ENCODE measurements around the gene EPB41L4A. TPM values are rescaled to one million over a fixed set of nuclear protein-coding genes. Genes with fewer than 3 reads are reported as not detected.

The EPB41L4A gene
- total RNA-seq, 3 donors from 2014 or later, result 22.0 to 25.9 (median 22.6) TPM

DNA sequence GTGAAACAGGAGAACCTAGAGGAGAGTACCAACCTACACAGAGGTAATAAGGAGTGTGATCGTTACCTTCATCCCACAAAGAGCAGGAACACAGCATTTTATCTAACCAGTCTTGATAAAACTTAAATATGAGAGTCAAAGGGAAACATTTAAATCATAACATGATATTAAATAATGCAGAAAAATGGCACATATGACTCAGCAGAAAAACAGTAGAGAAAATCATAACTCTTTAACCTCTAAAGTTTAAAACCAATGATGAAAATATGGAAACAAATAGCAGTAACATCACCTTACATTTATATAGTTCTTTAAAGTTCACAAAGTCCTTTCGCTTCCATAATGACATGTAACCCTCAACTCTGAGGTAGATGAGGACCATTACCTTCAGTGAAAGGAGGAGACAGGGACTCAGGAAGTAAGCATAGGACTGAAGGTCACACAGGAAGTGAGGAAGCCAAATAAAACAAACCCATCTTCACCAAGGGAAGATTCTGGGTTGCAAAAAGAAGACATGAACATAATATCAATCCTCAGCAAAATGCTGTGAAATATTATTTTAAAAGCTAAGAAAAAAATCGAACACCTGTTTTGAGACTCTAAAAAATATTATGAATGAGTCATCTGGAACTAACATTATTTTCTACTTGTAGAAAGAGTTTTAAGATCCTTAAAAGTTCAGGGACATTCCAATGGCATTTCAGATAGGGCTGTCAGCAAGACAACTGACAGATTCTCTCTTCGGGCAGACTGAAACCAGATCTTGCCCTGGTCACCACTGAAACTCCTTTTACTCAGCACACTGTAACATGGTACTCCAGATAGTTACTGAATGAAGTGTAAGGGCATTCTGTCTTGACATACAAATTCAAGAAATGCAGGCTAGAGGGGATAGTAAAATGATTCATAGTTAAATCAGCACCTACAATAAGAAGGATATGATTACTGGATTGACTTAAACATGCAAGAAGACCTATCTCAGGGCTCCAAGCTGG is 148.5 kb downstream of the EPB41L4A start:
- no peaks in the 10 kb centered on the region for H3K4me1 ChIP-seq
- intact Hi-C loops (cut with DNase I; ENCODE audit: low total_unique reads), result no loop called here
- TF ChIP-seq POLR2A (IDR thresholded peaks at IDR 0.05), result no peak

GRCh38 chr5:112267231-112267630 is 151.8 kb downstream of the EPB41L4A start:
- H3K27me3 ChIP-seq, result no peaks in the 10 kb centered on the region
- intact Hi-C loops (cut with DNase I; ENCODE audit: low total_unique reads), result no loop called here
- no peaks in the 10 kb centered on the region for H3K4me1 ChIP-seq
- no peak overlapping the region for H3K4me3 ChIP-seq
- no peak overlapping the region for H3K27ac ChIP-seq
- TF ChIP-seq CTCF (IDR thresholded peaks at IDR 0.05) (no peak), POLR2AphosphoS5 (IDR thresholded peaks at IDR 0.05) (no peak), POLR2A (IDR thresholded peaks at IDR 0.05) (no peak)
- no peaks in the 10 kb centered on the region for H3K36me3 ChIP-seq
- no peak for DNase-seq (ENCODE audit: low spot score in 2 of 2)
- no peaks in the 10 kb centered on the region for H3K9me3 ChIP-seq

More for the DNA sequence above, 148.5 kb downstream of the EPB41L4A start:
- Histone ChIP-seq H3K36me3 (no peaks in the 10 kb centered on the region), H3K9me3 (no peaks in the 10 kb centered on the region), H3K27me3 (no peaks in the 10 kb centered on the region), H3K27ac (no peak overlapping the region), H3K4me3 (no peak overlapping the region)
- no peak for DNase-seq (ENCODE audit: low spot score in 2 of 2)

- intact Hi-C loops (cut with DNase I; ENCODE audit: low total_unique reads), result no loop called here
- TF ChIP-seq CTCF (IDR thresholded peaks at IDR 0.05) (no peak), POLR2AphosphoS5 (IDR thresholded peaks at IDR 0.05) (no peak), POLR2A (IDR thresholded peaks at IDR 0.05) (no peak)
- no peaks in the 10 kb centered on the region for H3K27me3 ChIP-seq
- H3K27ac ChIP-seq, result no peak overlapping the region
- H3K36me3 ChIP-seq, result no peaks in the 10 kb centered on the region
- no peaks in the 10 kb centered on the region for H3K4me1 ChIP-seq
- DNase-seq (ENCODE audit: low spot score in 2 of 2), result no peak
- no peak overlapping the region for H3K4me3 ChIP-seq
- H3K9me3 ChIP-seq, result no peaks in the 10 kb centered on the region
Measured at GRCh38 chr5:112264666-112265065, 154.4 kb downstream of the EPB41L4A start.

- no peaks in the 10 kb centered on the region for H3K4me1 ChIP-seq
- intact Hi-C loops (cut with DNase I; ENCODE audit: low total_unique reads), result no loop called here
- no peak for DNase-seq (ENCODE audit: low spot score in 2 of 2)
- no peak overlapping the region for H3K4me3 ChIP-seq
- H3K36me3 ChIP-seq, result no peaks in the 10 kb centered on the region
- TF ChIP-seq CTCF (IDR thresholded peaks at IDR 0.05) (no peak), POLR2AphosphoS5 (IDR thresholded peaks at IDR 0.05) (no peak), POLR2A (IDR thresholded peaks at IDR 0.05) (no peak)
- H3K27me3 ChIP-seq, result no peaks in the 10 kb centered on the region
- no peaks in the 10 kb centered on the region for H3K9me3 ChIP-seq
- no peak overlapping the region for H3K27ac ChIP-seq
Measured at GRCh38 chr5:112264151-112264550, 154.9 kb downstream of the EPB41L4A start.

DNA sequence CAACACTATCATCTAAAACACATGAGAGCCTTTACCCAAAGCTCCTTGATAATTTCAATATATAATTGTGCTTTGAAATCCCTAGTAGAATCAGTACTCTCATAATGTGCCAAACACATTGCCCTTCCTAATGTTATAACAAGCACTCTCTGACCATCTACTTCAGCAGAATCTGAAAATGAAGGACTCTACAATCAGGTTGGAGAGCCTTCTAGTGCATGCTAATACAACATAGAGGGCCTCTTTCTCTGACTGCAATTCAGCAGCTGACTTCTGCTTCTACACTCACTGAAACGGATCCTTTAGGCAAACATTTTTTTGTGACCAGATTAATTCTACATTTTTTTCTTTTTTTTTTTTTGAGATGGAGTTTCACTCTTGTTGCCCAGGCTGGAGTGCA is 155.6 kb downstream of the EPB41L4A start:
- Histone ChIP-seq H3K36me3 (no peaks in the 10 kb centered on the region), H3K9me3 (no peaks in the 10 kb centered on the region), H3K27ac (no peak overlapping the region), H3K4me3 (no peak overlapping the region), H3K27me3 (no peaks in the 10 kb centered on the region), H3K4me1 (no peaks in the 10 kb centered on the region)
- no peak for TF ChIP-seq POLR2A (IDR thresholded peaks at IDR 0.05)
- no peak for TF ChIP-seq POLR2AphosphoS5 (IDR thresholded peaks at IDR 0.05)
- no peak for TF ChIP-seq CTCF (IDR thresholded peaks at IDR 0.05)
- DNase-seq (ENCODE audit: low spot score in 2 of 2), result no peak
- intact Hi-C loops (cut with DNase I; ENCODE audit: low total_unique reads), result no loop called here

All from breast epithelium (tissue), 4 donors.